ENCODE results near the gene TBC1D10A. TPM values are rescaled to one million over a fixed set of nuclear protein-coding genes. Genes with fewer than 3 reads are reported as not detected.

The TBC1D10A gene
- total and polyA plus RNA-seq, 2 experiments from 2014 or later = 3.3 to 8.8 TPM

GRCh38 chr22:30285176-30285845 lies 41.4 kb downstream of the TBC1D10A start:
- H3K27me3 Mint-ChIP-seq (ENCODE audit: insufficient read depth, low read depth, poor library complexity) = peaks cover 24% of the 10 kb centered on the region
- peaks cover 10% of the 10 kb centered on the region; the same call in 2 of the 3 replicates for H3K4me1 Mint-ChIP-seq
- Histone ChIP-seq H3K4me3 (no peak overlapping the region), H3K4me1 (ENCODE audit: insufficient read depth) (peaks cover 9% of the 10 kb centered on the region; the same call in 1 of the 2 replicates), H2AFZ (no peak overlapping the region), H3K27ac (ENCODE audit: low read depth) (no peak overlapping the region), H3F3A (replicated peaks; ENCODE audit: low read depth) (peaks cover 11% of the 10 kb centered on the region), H3K4me2 (no peak overlapping the region), H4K20me1 (replicated peaks; ENCODE audit: insufficient read depth) (no peaks in the 10 kb centered on the region; the same call in 1 of the 2 replicates), H3K27me3 (ENCODE audit: insufficient read depth) (peaks cover 7% of the 10 kb centered on the region; the same call in 1 of the 2 replicates), H3K36me3 (ENCODE audit: insufficient read depth) (no peaks in the 10 kb centered on the region), H3K9me2 (ENCODE audit: insufficient read depth) (no peaks in the 10 kb centered on the region), H3K79me2 (replicated peaks; ENCODE audit: insufficient read depth) (no peaks in the 10 kb centered on the region)
- no peak for TF ChIP-seq ETS1 (IDR thresholded peaks at IDR 0.05)
- TF ChIP-seq ZNF462 (CRISPR knock-in tag; IDR thresholded peaks at IDR 0.05) = no peak
- no peak for TF ChIP-seq NANOG (IDR thresholded peaks at IDR 0.05; ENCODE audit: borderline replicate concordance)
- TF ChIP-seq EZH2phosphoT487 (IDR thresholded peaks at IDR 0.05; ENCODE audit: unreplicated experiment) = no peak
- TF ChIP-seq ZNF331 (CRISPR knock-in tag; IDR thresholded peaks at IDR 0.05; ENCODE audit: low read depth) = no peak
- TF ChIP-seq CTCF (conservative IDR thresholded peaks at IDR 0.05; ENCODE audit: low read depth in 2 of 2) = no peak
- no peak for TF ChIP-seq STAT1 (IDR thresholded peaks at IDR 0.05; ENCODE audit: unreplicated experiment)
- no peak for TF ChIP-seq POLR2AphosphoS5 (IDR thresholded peaks at IDR 0.05; ENCODE audit: low read depth)
- ATAC-seq (no peak), DNase-seq (ENCODE audit: low spot score) (no peak)
- H3K27ac Mint-ChIP-seq = no peak overlapping the region
- no peaks in the 10 kb centered on the region for H3K36me3 Mint-ChIP-seq (ENCODE audit: low read depth)
- H3K4me3 Mint-ChIP-seq = no peak overlapping the region
- no peaks in the 10 kb centered on the region for H3K9me3 Mint-ChIP-seq
